ENCODE measurements around the gene REX1BD.
"Not testable (repeated sequence)": the region's sequence is repeated elsewhere in the genome, so short reads cannot be mapped to it uniquely, and the experiment has no call there.

The REX1BD gene

GRCh38 chr19:18580311-18580710 lies 8.3 kb upstream of the REX1BD start:
- no peak for DNase-seq

GRCh38 chr19:18586306-18586705 lies 2.3 kb upstream of the REX1BD start:
- no peak for DNase-seq

GRCh38 chr19:18587561-18587960 lies 1.0 kb upstream of the REX1BD start:
- DNase-seq = no peak

DNA sequence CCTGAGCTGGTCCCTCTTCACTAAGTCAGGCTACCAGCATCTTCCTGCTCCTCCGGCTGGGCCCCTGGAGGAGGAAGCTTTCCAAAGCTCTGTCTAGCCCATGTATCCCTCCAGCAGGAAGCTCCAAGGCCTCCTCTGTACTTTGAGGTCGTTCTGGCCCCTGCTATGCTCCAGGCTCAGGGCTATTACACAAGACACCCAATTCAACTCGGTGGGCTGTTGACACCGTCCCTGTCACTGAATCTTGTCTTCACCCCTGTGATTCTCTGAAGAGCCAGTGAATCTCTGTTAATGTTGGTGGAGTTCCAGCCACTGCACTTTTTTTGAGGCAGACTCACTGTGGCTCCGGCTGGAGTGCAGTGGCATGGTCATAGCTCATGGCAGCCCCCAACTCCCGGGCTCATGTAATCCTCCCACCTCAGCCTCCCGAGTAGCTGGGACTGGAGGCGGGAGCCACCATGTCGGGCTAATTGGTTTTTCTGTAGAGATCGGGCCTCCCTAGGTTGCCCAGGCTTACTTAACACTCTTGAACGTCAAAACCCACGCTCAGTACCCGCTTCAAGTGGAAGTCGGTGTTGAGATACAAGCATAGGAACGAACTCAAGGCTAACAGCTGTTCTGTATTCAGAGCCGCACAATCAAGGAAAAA lies 512 bp upstream of the REX1BD start:
- no peak for DNase-seq

DNA sequence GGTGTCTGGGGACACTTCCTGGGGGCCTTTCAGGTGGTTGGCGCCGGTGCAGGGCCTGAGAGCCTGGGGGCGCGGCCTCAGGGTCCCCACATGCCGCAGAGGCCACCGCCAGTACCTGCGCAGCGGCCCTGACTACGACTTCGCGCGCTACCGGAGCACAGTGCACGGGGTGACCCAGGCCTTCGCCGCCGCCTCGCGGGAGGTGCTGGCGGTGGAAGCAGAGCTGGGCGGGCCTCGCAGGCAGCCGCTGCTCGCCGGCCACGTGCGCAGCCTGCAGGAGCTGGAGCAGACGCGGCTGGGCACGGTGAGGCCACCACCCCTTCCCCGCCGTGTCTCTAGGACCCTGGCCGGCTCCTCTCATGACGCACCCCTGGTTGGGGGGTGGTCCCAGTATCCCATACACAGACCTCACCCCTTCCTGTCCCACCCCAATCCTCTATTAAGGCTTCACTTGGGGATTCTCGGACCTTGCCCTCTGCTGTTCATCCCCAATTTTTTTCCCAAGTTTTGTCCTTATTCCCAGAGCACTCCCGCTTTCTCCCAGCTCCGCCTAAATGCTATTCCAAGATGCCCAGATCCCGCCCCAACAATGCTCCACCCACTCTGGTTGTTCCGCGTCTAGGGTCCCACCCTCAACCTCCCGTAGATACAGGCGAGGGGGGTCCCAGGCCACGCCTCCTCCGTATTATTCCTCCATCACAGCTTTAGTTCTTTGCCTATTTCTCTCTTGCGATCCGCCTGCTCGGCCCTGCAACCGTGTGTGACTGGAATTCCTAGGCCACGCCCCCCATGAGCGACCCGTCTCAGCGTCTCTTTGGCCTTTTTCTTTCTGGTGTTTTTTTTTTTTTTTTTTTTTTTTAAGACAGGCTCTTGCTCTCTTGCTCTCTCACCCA lies 1.0 kb downstream of the REX1BD start:
- peak; percentile 74 for DNase-seq

DNA sequence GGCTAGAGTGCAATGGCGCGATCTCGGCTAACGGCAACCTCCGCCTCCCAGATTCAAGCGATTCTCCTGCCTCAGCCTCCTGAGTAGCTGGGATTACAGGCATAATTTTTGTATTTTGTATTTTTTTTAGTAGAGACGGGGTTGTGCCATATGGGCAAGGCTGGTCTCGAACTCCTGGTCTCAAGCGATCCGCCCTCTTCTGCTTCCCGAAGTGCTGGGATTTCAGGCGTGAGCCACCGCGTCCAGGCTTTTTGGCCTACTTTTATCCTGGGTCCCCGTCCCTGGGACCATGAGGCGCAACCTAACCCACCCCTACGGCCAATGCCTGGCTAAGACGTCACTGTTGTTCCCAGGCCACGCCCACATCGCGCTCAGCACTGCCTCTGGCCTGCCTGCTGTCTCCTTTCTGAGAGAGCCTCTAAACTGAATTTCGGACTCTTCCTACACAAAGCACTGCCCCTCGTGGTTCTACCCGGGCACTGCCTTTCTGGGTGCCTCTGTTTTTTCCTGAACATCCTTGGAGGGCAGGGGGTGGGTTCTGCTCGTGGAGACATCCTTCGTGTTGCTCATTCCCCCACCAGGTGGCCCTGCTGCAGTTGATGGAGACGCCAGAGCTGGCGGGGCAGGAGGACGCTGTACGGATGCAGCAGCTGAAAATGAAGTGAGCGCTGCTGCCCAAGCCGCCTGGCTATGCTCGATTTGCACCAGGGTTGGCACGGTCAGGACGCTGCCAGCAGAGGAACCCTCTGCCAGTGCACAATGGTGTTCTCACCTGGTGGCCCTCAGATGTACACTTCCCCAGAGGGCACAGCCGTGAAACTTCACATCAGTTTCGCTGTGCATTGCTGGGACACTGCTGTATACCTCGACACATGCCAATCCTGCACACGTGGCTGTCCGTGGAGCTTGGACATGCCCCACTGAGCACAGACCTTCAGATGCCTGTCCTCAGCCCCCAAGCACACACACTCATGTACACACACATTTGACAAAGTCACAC lies 2.0 kb downstream of the REX1BD start:
- no peak for DNase-seq

GRCh38 chr19:18591735-18592385 lies 3.3 kb downstream of the REX1BD start:
- DNase-seq = no peak

DNA sequence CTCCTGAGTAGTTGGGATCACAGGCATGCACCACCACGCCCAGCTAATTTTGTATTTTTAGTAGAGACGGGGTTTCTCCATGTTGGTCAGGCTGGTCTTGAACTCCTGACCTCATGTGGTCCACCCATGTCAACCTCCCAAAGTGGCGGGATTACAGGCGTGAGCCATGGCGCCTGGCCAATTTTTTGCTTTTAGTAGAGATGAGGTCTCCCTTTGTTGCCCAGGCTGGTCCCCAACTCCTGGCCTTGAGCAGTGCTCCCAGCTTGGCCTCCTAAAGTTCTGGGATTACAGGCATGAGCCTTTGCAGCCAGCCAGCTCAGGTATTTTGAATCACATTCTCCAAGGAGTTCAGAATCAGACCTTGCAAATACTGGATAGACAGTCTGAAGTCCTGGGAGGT lies 4.1 kb downstream of the REX1BD start:
- DNase-seq = not testable (repeated sequence)

DNA sequence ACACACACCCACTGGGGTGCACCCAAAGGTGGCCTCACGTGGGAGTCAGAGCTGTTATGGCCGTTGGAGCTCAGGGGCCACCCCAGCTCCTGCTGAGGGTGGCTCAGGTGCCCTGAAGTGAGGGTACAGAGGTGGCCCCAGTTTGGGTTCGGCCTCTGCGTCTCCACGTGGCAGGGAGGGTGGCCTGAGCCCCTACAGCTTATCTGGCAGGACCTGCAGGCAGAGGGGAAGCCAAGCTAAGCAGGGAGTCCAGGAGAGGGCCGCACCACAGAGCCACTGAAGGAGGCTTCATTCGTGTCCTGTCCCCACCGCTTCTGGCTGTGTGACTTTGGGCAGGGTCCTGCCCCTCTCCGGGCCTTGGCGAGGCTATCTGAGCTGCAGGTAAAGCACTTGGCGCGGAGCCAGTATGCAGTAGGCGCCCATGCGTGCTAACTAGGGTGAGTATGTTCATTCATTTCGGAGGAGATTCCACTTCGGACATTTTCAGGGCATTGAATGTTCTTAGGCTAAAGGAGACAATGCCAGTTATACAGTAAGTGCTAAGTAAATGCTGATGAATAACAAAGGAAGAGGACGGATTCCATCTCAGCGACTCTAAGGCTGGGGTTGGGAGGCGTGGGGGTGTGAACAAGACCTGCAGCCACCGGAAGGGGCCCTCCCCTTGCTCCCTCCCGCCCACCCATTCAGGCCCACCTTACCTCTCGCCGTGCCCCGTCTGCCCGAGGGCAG lies 4.9 kb downstream of the REX1BD start:
- no peak for DNase-seq

DNA sequence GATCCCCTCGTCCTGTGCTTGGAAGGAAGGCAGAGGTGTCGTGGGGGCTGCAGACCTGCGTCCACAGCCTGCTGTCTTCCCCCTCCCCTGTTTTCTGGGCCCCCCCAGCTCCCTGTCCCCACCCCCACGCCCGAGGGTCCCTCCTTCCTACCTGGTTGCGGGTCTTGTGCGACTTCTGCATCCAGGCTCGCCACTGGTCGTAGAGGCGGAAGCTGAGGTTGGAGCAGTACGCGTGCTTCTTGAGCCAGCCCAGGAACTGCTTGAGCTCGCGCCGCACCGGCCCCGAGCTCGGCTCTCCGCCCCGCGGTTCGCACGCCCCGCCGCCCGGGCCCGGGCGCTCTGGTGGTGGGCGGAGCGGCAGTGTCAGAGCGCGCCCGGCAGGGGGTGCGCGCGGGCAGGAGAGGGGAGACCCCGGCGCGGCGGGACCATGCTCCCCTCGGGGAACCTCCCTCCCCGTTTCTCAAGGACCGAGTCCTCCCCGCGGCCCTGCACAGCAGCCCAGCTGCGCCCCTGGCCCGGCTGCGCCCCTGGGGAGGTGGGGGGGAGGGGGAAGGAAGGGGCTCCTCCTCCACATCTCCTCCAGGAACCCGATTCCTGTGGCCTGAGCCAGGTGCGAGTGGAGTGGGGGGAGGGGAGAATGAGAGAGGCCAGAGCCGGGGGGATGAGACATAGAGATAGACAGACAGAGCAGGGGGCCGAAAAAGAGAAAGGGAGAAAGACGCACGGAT lies 5.7 kb downstream of the REX1BD start:
- DNase-seq = peak; percentile 78

DNA sequence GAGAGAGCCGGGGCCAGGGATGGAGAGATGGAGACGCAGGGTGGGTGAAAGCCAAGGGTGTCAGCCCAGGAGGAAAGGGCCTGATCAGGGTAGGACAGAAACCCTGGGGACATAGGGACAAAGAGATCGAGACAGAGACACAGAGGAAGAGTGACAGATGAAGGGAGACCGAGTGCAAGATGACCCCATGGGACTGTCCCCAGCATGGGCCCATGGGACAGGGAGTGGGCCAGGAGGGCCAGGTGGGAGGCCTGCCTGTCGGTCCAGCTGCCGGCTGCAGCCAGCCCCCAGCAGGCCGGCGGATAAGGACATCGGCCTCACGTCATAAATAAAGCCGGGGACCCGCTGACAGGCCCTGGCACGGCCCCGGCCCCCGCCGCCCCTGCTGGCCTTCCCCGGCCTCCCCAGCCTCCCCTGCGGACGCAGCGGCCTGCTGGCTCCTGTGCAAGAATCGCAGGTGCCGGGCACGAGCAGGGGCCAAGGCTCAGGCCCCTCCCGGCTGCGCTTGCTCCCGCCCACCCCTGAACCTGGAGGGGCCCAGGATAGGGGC lies 6.3 kb downstream of the REX1BD start:
- no peak for DNase-seq

- no peak for DNase-seq
These were observed 6.9 kb downstream of the REX1BD start for GRCh38 chr19:18595475-18595874.

- DNase-seq = no peak
These were observed 8.2 kb downstream of the REX1BD start for GRCh38 chr19:18596752-18597157.

- DNase-seq = no peak
These were observed 9.4 kb downstream of the REX1BD start for GRCh38 chr19:18597809-18598660.

GRCh38 chr19:18599485-18599884 lies 10.9 kb downstream of the REX1BD start:
- no peak for DNase-seq

GRCh38 chr19:18600692-18601397 lies 12.2 kb downstream of the REX1BD start:
- not testable (repeated sequence) for DNase-seq

DNA sequence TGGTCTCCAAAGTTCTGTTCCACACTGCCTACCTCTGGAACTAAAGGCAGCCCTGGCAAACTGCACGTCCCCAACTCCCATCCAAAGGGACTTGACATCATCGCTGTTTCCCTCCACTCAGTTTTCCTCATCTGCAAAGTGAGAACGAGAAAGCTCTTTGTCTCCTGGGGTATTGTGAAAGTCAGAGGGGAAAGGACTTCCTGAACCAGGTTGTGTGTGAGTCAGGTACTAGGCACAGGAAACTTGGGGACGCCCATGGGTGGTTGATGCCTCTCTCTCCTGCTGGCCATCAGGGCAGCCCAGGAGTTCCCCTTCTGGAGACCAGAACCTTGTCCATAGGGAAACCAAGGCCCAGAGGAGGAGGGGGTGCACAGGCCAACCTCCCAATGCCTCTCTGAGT lies 13.3 kb downstream of the REX1BD start:
- DNase-seq = no peak

- DNase-seq = peak; percentile 19
These were observed 14.8 kb downstream of the REX1BD start for GRCh38 chr19:18603255-18603957.

Measured in activated naive CD4-positive, alpha-beta T cell treated with Interleukin-2 at 50 U/mL for 16 hours (primary cell).